Fibroblast of villous mesenchyme (primary cell): Measurements from ENCODE around the gene THEMIS2. TPM values are rescaled to one million over a fixed set of nuclear protein-coding genes. Genes with fewer than 3 reads are reported as not detected.

Experiments used
- DNase-seq: peaks from one replicate; pipeline ENCODE4 v3.0.0-alpha.2; 2010; ENCODE audit warnings: low read depth
- H3K4me3 ChIP-seq: 2 replicates; pipeline ENCODE4 v1.5.1; 2011; ENCODE audit warnings: low read depth, mild to moderate bottlenecking, low read length
- total RNA-seq: library from RNA; depleted of rRNA; stranded (reverse); fragments of >200 nt; gene quantifications from 2 replicates; pipeline ENCODE4 v1.2.3, GENCODE V29; 2012
- TF ChIP-seq, protein P1 (sequence below): IDR thresholded peaks from 2 replicates; pipeline ENCODE4 v1.5.1; 2012; ENCODE audit warnings: low read depth, mild to moderate bottlenecking, low read length; ENCODE audit not compliant: insufficient read depth

THEMIS2 gene
- total RNA-seq, 1 donor, result 3.0 TPM

DNA sequence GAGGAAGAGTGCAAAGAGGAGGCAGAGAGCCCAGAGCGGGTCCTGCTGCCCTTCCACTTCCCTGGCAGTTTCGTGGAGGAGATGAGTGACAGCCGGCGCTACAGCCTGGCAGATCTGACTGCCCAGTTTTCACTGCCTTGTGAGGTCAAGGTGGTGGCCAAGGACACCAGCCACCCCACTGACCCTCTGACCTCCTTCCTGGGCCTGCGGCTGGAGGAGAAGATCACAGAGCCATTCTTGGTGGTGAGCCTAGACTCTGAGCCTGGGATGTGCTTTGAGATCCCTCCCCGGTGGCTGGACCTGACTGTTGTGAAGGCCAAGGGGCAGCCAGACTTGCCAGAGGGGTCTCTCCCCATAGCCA lies 10.2 kb downstream of the THEMIS2 start:
- no peak overlapping the region for H3K4me3 ChIP-seq
- TF ChIP-seq, protein P1, sequence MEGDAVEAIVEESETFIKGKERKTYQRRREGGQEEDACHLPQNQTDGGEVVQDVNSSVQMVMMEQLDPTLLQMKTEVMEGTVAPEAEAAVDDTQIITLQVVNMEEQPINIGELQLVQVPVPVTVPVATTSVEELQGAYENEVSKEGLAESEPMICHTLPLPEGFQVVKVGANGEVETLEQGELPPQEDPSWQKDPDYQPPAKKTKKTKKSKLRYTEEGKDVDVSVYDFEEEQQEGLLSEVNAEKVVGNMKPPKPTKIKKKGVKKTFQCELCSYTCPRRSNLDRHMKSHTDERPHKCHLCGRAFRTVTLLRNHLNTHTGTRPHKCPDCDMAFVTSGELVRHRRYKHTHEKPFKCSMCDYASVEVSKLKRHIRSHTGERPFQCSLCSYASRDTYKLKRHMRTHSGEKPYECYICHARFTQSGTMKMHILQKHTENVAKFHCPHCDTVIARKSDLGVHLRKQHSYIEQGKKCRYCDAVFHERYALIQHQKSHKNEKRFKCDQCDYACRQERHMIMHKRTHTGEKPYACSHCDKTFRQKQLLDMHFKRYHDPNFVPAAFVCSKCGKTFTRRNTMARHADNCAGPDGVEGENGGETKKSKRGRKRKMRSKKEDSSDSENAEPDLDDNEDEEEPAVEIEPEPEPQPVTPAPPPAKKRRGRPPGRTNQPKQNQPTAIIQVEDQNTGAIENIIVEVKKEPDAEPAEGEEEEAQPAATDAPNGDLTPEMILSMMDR, result no peak
- DNase-seq, result no peak

DNA sequence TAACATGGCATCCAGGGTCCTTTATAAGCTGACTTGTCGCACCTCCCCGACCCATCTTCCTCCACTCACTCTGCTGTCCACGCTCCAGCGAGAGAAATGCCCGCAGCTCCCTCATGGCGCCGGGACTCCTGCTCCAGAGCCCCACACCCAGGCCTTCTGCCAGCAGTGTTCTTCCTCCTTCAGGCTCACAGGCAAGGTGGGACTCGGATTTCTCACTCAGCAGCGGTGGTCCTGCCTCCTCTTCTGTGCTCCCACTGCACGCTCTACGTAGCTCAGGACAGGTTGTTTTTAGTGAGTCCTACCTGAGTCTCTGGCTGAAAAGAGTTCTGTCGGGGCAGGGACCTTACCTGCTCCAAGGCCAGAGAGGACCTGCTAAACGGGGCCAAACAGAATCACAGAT lies 11.2 kb downstream of the THEMIS2 start:
- no peak overlapping the region for H3K4me3 ChIP-seq
- TF ChIP-seq, protein P1, result no peak
- DNase-seq, result no peak

DNA sequence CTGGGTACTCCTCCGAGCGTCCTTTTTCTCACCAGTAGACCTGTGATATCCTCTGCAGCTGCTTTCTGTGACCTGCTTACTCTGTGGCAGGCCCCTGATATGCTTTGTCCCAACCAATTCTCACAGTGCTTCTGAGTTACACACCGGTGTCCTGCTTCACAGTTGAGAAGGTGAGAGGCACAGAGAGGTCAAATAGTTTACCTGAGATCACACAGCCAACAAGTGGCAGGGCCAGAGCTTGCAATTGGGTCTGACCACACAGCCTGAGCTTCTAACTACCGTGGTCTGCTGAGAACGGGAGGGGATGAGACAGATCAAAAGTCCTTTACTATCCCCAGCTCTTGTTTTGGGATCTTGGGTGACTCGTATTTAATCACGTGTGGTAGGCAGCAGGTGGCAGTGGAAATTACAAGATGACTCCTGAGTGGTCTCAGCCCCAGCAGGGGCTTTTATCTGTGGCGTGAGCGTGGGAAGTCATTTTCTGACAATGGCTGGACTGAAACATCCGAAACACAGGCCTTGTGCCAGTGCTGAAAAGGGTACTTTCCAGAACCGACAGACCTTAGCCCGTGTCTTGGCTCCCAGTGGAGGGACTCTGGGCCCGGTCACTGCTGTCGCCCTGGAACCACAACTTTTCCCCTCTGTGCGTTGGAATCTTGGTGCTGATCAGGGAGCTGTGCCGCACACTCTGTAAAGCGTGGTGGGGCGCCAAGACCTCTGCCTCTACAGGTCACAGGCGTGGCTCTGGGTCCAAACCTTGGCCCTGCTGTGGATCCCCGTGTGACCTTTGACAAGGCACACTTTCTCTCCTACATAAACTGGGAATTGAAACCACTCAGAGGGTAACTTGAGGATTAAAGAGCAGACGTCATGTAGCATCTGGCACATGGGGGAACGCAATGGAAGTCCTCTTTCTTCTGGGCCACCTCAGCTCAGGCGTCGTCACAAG lies 11.9 kb downstream of the THEMIS2 start:
- TF ChIP-seq, protein P1, result no peak
- H3K4me3 ChIP-seq, result no peak overlapping the region
- DNase-seq, result no peak

DNA sequence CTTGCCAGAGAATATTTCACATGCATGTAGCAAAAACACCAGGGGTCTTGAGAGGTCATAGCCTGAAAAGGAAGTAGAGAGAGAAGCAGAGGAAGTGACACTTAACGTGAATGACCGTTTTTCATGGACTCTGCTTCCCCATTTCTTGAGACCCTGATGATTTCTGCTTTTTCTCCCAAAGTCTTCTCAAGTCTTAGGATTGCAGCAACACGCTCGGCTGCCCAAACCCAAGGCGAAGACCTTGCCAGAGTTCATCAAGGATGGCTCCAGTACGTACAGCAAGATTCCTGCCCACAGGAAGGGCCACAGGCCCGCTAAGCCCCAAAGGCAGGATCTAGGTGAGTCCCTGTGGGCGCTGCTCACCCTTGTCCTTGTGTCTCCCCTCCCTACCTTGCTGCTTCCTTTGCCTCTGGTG lies 12.8 kb downstream of the THEMIS2 start:
- DNase-seq, result no peak
- H3K4me3 ChIP-seq, result no peak overlapping the region
- TF ChIP-seq, protein P1, result no peak

DNA sequence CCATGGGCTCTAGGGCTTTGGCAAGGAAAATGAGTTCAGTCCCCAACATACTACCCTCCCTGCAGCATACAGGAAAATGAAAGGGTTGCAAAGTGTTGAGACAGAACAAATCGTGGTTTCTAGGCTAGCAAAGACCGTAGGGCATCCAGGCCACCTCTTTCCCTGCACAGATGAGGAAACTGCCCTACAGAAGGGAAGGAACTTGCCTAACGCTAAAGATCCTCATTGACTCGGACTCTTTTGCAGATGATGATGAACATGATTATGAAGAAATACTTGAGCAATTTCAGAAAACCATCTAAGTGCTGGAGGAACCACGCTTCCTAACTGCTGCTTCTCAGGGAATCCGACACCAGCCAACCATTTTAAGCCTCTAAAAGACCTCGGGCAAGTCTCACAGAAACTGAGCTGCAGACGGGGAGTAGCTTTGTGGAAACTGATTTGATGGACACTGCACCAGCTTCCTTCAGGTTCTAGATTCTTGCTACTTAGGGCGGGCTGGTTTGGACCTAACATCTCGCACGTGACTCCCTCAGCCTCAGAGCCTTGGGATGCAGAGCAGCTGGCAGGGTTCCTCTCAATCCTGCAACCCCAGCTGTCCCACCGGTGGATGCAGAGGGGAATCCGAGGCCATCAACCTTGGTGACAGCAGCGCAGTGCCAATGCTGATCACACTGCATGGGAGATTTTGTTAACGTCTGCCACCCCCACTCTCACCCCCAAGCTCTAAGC lies 13.4 kb downstream of the THEMIS2 start:
- TF ChIP-seq, protein P1, result no peak
- no peak for DNase-seq
- H3K4me3 ChIP-seq, result no peak overlapping the region

DNA sequence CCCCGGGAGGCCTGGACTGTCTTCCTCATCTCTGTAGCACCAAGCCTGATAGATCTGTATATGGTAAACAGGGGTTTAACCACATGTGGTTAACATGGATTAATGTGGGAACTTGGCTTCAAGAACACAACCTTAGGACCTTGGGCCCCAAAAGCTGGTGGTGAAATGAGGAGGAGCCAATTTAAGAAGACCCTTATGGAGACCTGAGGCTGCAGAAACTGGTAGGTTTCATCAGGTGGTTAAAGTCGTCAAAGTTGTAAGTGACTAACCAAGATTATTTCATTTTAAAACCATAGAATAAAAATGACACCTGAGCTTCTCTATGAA lies 14.0 kb downstream of the THEMIS2 start:
- TF ChIP-seq, protein P1, result no peak
- DNase-seq, result no peak
- no peak overlapping the region for H3K4me3 ChIP-seq
